Natural killer cell (primary cell): ENCODE data around the gene VGLL3. TPM values are rescaled to one million over a fixed set of nuclear protein-coding genes. Genes with fewer than 3 reads are reported as not detected.
"Not testable (repeated sequence)": the region's sequence is repeated elsewhere in the genome, so short reads cannot be mapped to it uniquely, and the experiment has no call there.

ENCODE experiments used
- ATAC-seq, 3 donors: fragments of 150-1000 bp in 2 of 3; fragments of 200-7000 bp in 1 of 3; cut with Tn5 transposase; 1 replicate in 1 of 3; 2 replicates in 2 of 3; pipeline ENCODE4 v1.10.0; 2021; ENCODE audit warnings: mild to moderate bottlenecking in 2 of 3, moderate library complexity in 2 of 3
- DNase-seq, 2 donors: peaks; one replicate each; pipeline versions ENCODE4 v3.0.0 to v3.0.0-alpha.2; 2013 to 2021; ENCODE audit warnings: mixed read lengths in 1 of 2
- H3K27ac ChIP-seq: one replicate; pipeline ENCODE4 v1.5.1; 2013; ENCODE audit warnings: mild to moderate bottlenecking, low read length
- H3K27me3 ChIP-seq: one replicate; pipeline ENCODE4 v1.6.1; 2013; ENCODE audit warnings: low read length; ENCODE audit not compliant: control insufficient read depth, insufficient read depth
- H3K36me3 ChIP-seq: one replicate; pipeline ENCODE4 v1.6.1; 2013; ENCODE audit warnings: low read length; ENCODE audit not compliant: control insufficient read depth, insufficient read depth
- H3K4me1 ChIP-seq: one replicate; pipeline ENCODE4 v1.6.1; 2013; ENCODE audit warnings: low read length; ENCODE audit not compliant: control insufficient read depth, insufficient read depth
- H3K4me3 ChIP-seq: one replicate; pipeline ENCODE4 v1.5.1; 2013; ENCODE audit warnings: low read length
- H3K9me3 ChIP-seq: one replicate; pipeline ENCODE4 v1.6.1; 2013; ENCODE audit warnings: low read length; ENCODE audit not compliant: control insufficient read depth, insufficient read depth
- H3K27ac Mint-ChIP-seq, 2 donors: one replicate each; pipeline ENCODE4 v1.8.0; 2022; ENCODE audit warnings: mild to moderate bottlenecking in 2 of 2, mixed read lengths in 2 of 2, moderate library complexity in 1 of 2
- H3K27me3 Mint-ChIP-seq, 2 donors: one replicate each; pipeline ENCODE4 v1.8.0; 2022; ENCODE audit warnings: low read depth in 2 of 2, mixed read lengths in 2 of 2
- H3K36me3 Mint-ChIP-seq: one replicate; pipeline ENCODE4 v1.8.0; 2022; ENCODE audit warnings: mixed read lengths
- H3K4me1 Mint-ChIP-seq, 2 donors: one replicate each; pipeline ENCODE4 v1.8.0; 2022; ENCODE audit warnings: mixed read lengths in 2 of 2
- H3K4me3 Mint-ChIP-seq: one replicate; pipeline ENCODE4 v1.8.0; 2022; ENCODE audit warnings: mild to moderate bottlenecking, moderate library complexity, mixed read lengths
- H3K9me3 Mint-ChIP-seq, 2 donors: one replicate each; pipeline ENCODE4 v1.8.0; 2022; ENCODE audit warnings: mixed read lengths in 2 of 2
- WGBS: methylation state at CpG from one replicate; pipeline ENCODE4 v1.1.7; 2013; ENCODE audit warnings: missing lambda C conversion rate; ENCODE audit not compliant: insufficient coverage; 5-methylcytosine and 5-hydroxymethylcytosine counted together
- intact Hi-C: fragments of 100-400 bp; cut with micrococcal nuclease; formaldehyde crosslinking; loops from one replicate; pipeline ENCODE4 v1.14.2; 2022
- total RNA-seq, 4 donors: library from RNA; stranded (reverse); fragments of 120-200 nt in 1 of 4; gene quantifications; one replicate each; pipeline versions ENCODE4 v1.2.3 to v1.2.4, GENCODE V29; 2013 to 2022
- TF ChIP-seq, protein P1 (sequence below): fragments of 200-600 bp; IDR thresholded peaks from one replicate; pipeline ENCODE4 v1.8.0; 2022; ENCODE audit warnings: antibody characterized with exemption

Gene VGLL3
- total RNA-seq, 3 donors from 2014 or later (not counting 1 experiment from before 2014, with no cell fraction given), result not detected

DNA sequence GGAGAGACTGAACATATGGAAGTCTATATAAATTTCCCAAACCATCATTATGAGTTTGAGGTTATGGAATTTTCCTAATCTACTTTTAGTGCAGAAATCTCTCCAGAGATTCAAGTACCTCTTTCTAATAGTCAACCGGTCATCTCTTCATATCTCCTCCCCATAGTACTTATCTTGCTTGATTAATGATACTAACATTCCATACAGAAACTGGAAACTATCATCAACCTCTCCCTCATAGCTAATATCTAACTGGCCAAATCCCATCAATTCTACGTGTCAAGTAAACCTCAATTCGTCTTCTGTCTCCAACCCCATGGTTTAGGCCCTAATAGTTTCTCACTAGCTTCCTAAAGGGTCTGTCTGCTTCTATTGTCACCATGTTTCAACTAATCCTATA lies 44.4 kb upstream of the VGLL3 start:
- Histone ChIP-seq H3K9me3 (no peaks in the 10 kb centered on the region), H3K36me3 (no peaks in the 10 kb centered on the region), H3K27ac (no peak overlapping the region), H3K4me3 (no peak overlapping the region), H3K27me3 (no peaks in the 10 kb centered on the region), H3K4me1 (no peaks in the 10 kb centered on the region)
- no peak overlapping the region for H3K27ac Mint-ChIP-seq
- H3K9me3 Mint-ChIP-seq, result peaks cover 2 to 14% of the 10 kb centered on the region in 2 donors
- ATAC-seq (no peak), DNase-seq (no peak)
- 83% methylated on average over 3 of the region's 3 CpGs for WGBS
- TF ChIP-seq, protein P1, sequence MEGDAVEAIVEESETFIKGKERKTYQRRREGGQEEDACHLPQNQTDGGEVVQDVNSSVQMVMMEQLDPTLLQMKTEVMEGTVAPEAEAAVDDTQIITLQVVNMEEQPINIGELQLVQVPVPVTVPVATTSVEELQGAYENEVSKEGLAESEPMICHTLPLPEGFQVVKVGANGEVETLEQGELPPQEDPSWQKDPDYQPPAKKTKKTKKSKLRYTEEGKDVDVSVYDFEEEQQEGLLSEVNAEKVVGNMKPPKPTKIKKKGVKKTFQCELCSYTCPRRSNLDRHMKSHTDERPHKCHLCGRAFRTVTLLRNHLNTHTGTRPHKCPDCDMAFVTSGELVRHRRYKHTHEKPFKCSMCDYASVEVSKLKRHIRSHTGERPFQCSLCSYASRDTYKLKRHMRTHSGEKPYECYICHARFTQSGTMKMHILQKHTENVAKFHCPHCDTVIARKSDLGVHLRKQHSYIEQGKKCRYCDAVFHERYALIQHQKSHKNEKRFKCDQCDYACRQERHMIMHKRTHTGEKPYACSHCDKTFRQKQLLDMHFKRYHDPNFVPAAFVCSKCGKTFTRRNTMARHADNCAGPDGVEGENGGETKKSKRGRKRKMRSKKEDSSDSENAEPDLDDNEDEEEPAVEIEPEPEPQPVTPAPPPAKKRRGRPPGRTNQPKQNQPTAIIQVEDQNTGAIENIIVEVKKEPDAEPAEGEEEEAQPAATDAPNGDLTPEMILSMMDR, result no peak
- intact Hi-C loops, result no loop called here
- no peaks in the 10 kb centered on the region for H3K4me1 Mint-ChIP-seq
- no peaks in the 10 kb centered on the region for H3K36me3 Mint-ChIP-seq
- H3K27me3 Mint-ChIP-seq, result no peaks in the 10 kb centered on the region
- H3K4me3 Mint-ChIP-seq, result no peak overlapping the region

- 48% methylated on average over 1 of the region's 1 CpG for WGBS
Observed at GRCh38 chr3:87033205-87033604, 42.3 kb upstream of the VGLL3 start.

GRCh38 chr3:87025661-87026645 lies 35.0 kb upstream of the VGLL3 start:
- Histone ChIP-seq H3K36me3 (no peaks in the 10 kb centered on the region), H3K27ac (no peak overlapping the region), H3K4me1 (no peaks in the 10 kb centered on the region), H3K9me3 (no peaks in the 10 kb centered on the region), H3K4me3 (no peak overlapping the region), H3K27me3 (no peaks in the 10 kb centered on the region)
- Mint-ChIP-seq H3K4me3 (no peak overlapping the region), H3K27ac (no peak overlapping the region), H3K36me3 (no peaks in the 10 kb centered on the region), H3K4me1 (no peaks in the 10 kb centered on the region), H3K9me3 (peaks cover 12 to 14% of the 10 kb centered on the region in 2 donors), H3K27me3 (no peaks in the 10 kb centered on the region)
- ATAC-seq, result no peak
- 85% methylated on average over 2 of the region's 3 CpGs for WGBS
- intact Hi-C loops, result no loop called here
- TF ChIP-seq, protein P1, result no peak
- no peak for DNase-seq

More at GRCh38 chr3:87033205-87033604, 42.3 kb upstream of the VGLL3 start:
- H3K27ac Mint-ChIP-seq, result no peak overlapping the region
- H3K9me3 Mint-ChIP-seq, result peaks cover 6 to 14% of the 10 kb centered on the region in 2 donors
- intact Hi-C loops, result no loop called here
- H3K36me3 Mint-ChIP-seq, result no peaks in the 10 kb centered on the region
- Histone ChIP-seq H3K4me3 (no peak overlapping the region), H3K27me3 (no peaks in the 10 kb centered on the region), H3K36me3 (no peaks in the 10 kb centered on the region), H3K9me3 (no peaks in the 10 kb centered on the region), H3K27ac (no peak overlapping the region), H3K4me1 (no peaks in the 10 kb centered on the region)
- no peaks in the 10 kb centered on the region for H3K27me3 Mint-ChIP-seq
- TF ChIP-seq, protein P1, result no peak
- no peaks in the 10 kb centered on the region for H3K4me1 Mint-ChIP-seq
- no peak overlapping the region for H3K4me3 Mint-ChIP-seq
- no peak for ATAC-seq
- no peak for DNase-seq

DNA sequence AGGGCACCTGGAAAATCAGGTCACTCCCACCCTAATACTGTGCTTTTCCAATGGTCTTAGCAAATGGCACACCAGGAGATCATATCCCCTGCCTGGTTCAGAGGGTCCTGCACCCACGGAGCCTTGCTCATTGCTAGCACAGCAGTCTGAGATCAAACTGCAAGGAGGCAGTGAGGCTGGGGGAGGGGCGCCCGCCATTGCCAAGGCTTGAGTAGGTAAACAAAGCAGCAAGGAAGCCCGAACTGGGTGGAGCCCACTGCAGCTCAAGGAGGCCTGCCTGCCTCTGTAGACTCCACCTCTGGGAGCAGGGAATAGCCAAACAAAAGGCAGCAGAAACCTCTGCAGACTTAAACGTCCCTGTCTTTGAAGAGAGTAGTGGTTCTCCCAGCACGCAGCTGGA lies 26.4 kb upstream of the VGLL3 start:
- ATAC-seq, H3K4me1 ChIP-seq, H3K27me3 ChIP-seq, H3K36me3 ChIP-seq, DNase-seq, H3K27ac ChIP-seq, H3K36me3 Mint-ChIP-seq, H3K27ac Mint-ChIP-seq, H3K4me3 ChIP-seq, H3K4me3 Mint-ChIP-seq, H3K9me3 ChIP-seq, intact Hi-C loops, H3K27me3 Mint-ChIP-seq, H3K4me1 Mint-ChIP-seq: not testable (repeated sequence)
- WGBS, result 80% methylated on average over 6 of the region's 6 CpGs
- peaks cover 11 to 28% of the 10 kb centered on the region in 2 donors for H3K9me3 Mint-ChIP-seq
